Hepatocyte (in vitro differentiated cells): ENCODE measurements around the gene SETD5.

Experiments used
- EZH2 ChIP-seq: fragments of 200-600 bp; sonication (generic); IDR thresholded peaks from 2 replicates; pipeline ENCODE4 v1.6.1; 2016; ENCODE audit warnings: antibody characterized with exemption, mild to moderate bottlenecking, borderline replicate concordance
- EZH2phosphoT487 ChIP-seq: fragments of 200-600 bp; sonication (generic); IDR thresholded peaks from one replicate; pipeline ENCODE4 v1.6.1; 2018; ENCODE audit warnings: antibody characterized with exemption, mild to moderate bottlenecking, low read depth, moderate library complexity; ENCODE audit not compliant: unreplicated experiment, severe bottlenecking
- TF ChIP-seq, protein P1 (sequence below): fragments of 200-600 bp; sonication (generic); IDR thresholded peaks from 2 replicates; pipeline ENCODE4 v1.5.1; 2016; ENCODE audit warnings: antibody characterized with exemption, mild to moderate bottlenecking; ENCODE audit not compliant: poor library complexity

DNA sequence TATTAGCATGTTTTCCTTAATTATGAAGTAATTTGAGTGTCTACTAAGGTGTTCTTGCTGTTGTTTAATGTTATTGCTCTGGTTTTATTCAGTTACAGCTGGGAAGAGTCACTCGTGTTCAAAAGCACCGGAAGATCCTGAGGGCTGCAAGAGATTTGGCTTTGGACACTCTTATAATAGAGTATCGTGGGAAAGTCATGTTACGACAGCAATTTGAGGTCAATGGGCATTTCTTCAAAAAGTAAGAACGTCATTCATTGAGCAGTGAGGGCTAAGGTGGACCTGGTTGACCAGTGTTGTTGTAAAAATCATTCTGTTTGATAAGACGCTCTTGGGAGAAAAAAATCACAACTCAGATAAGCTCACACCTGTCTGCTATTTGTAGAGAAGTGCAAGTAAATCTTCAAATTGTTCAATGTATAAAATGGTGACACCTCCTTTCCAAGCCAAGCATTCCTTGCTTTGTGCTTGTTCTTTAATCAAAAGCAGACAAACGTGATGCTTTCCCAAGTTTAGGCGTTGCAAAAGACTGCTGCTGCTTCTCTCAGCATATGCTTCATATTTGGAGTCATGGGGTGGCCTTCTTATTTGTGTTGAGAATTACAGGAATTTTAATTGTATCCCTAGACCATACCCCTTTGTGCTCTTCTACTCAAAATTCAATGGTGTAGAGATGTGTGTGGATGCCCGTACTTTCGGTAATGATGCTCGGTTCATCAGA, 44.2 kb downstream of the SETD5 start:
- TF ChIP-seq, protein P1, sequence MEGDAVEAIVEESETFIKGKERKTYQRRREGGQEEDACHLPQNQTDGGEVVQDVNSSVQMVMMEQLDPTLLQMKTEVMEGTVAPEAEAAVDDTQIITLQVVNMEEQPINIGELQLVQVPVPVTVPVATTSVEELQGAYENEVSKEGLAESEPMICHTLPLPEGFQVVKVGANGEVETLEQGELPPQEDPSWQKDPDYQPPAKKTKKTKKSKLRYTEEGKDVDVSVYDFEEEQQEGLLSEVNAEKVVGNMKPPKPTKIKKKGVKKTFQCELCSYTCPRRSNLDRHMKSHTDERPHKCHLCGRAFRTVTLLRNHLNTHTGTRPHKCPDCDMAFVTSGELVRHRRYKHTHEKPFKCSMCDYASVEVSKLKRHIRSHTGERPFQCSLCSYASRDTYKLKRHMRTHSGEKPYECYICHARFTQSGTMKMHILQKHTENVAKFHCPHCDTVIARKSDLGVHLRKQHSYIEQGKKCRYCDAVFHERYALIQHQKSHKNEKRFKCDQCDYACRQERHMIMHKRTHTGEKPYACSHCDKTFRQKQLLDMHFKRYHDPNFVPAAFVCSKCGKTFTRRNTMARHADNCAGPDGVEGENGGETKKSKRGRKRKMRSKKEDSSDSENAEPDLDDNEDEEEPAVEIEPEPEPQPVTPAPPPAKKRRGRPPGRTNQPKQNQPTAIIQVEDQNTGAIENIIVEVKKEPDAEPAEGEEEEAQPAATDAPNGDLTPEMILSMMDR: no peak
- TF ChIP-seq EZH2 (no peak), EZH2phosphoT487 (no peak)
